T-helper 1 cell treated with Interleukin-12 subunit alpha and Interleukin-12 subunit beta and Interleukin-4 antibody, amounts not matched to agents 30 μg/mL and 1 μg/mL, for 36 hours (primary cell): ENCODE measurements around the gene ARSB.
"Not testable (repeated sequence)": the region's sequence is repeated elsewhere in the genome, so short reads cannot be mapped to it uniquely, and the experiment has no call there.

Experiments used
- H3K27ac Mint-ChIP-seq: one replicate; pipeline ENCODE4 v1.8.0; 2021; ENCODE audit warnings: mild to moderate bottlenecking, mixed read lengths
- H3K27me3 Mint-ChIP-seq: one replicate; pipeline ENCODE4 v1.8.0; 2021; ENCODE audit warnings: low read depth, mixed read lengths
- H3K36me3 Mint-ChIP-seq: one replicate; pipeline ENCODE4 v1.8.0; 2021; ENCODE audit warnings: low read depth, mixed read lengths
- H3K4me1 Mint-ChIP-seq: one replicate; pipeline ENCODE4 v1.8.0; 2021; ENCODE audit warnings: low read depth, mixed read lengths
- H3K4me3 Mint-ChIP-seq: one replicate; pipeline ENCODE4 v1.8.0; 2021; ENCODE audit warnings: mild to moderate bottlenecking, moderate library complexity, mixed read lengths
- H3K9me3 Mint-ChIP-seq: one replicate; pipeline ENCODE4 v1.8.0; 2021; ENCODE audit warnings: mixed read lengths

ARSB gene

GRCh38 chr5:78888580-78889368, 96.3 kb downstream of the ARSB start:
- H3K27me3 Mint-ChIP-seq = peaks cover 8% of the 10 kb centered on the region
- peaks cover 10% of the 10 kb centered on the region for H3K4me1 Mint-ChIP-seq
- H3K4me3 Mint-ChIP-seq = no peak overlapping the region

GRCh38 chr5:78887384-78888118, 97.6 kb downstream of the ARSB start:
- H3K9me3 Mint-ChIP-seq = no peaks in the 10 kb centered on the region
- no peak overlapping the region for H3K27ac Mint-ChIP-seq

More at GRCh38 chr5:78888580-78889368, 96.3 kb downstream of the ARSB start:
- no peak overlapping the region for H3K27ac Mint-ChIP-seq
- H3K36me3 Mint-ChIP-seq = peaks cover 3% of the 10 kb centered on the region
- H3K9me3 Mint-ChIP-seq = no peaks in the 10 kb centered on the region

GRCh38 chr5:78886341-78887230, 98.5 kb downstream of the ARSB start:
- no peak overlapping the region for H3K4me3 Mint-ChIP-seq
- H3K4me1 Mint-ChIP-seq = peaks cover 10% of the 10 kb centered on the region
- H3K9me3 Mint-ChIP-seq = no peaks in the 10 kb centered on the region
- peaks cover 5% of the 10 kb centered on the region for H3K36me3 Mint-ChIP-seq
- H3K27ac Mint-ChIP-seq = no peak overlapping the region
- peaks cover 8% of the 10 kb centered on the region for H3K27me3 Mint-ChIP-seq

More at GRCh38 chr5:78887384-78888118, 97.6 kb downstream of the ARSB start:
- Mint-ChIP-seq H3K27me3 (peaks cover 8% of the 10 kb centered on the region), H3K36me3 (peaks cover 3% of the 10 kb centered on the region), H3K4me1 (peaks cover 10% of the 10 kb centered on the region), H3K4me3 (no peak overlapping the region)

- Mint-ChIP-seq H3K27me3 (no peaks in the 10 kb centered on the region), H3K4me3 (no peak overlapping the region), H3K4me1 (no peaks in the 10 kb centered on the region), H3K27ac (no peak overlapping the region), H3K9me3 (no peaks in the 10 kb centered on the region), H3K36me3 (peaks cover 5% of the 10 kb centered on the region)
Measured at GRCh38 chr5:78881884-78882283, 103.2 kb downstream of the ARSB start.

- Mint-ChIP-seq H3K27me3 (no peaks in the 10 kb centered on the region), H3K9me3 (no peaks in the 10 kb centered on the region), H3K4me1 (no peaks in the 10 kb centered on the region), H3K4me3 (no peak overlapping the region), H3K27ac (no peak overlapping the region), H3K36me3 (peaks cover 2% of the 10 kb centered on the region)
Measured at GRCh38 chr5:78879516-78879915, 105.6 kb downstream of the ARSB start.

- not testable (repeated sequence) for H3K27ac Mint-ChIP-seq, H3K27me3 Mint-ChIP-seq, H3K36me3 Mint-ChIP-seq, H3K4me1 Mint-ChIP-seq, H3K4me3 Mint-ChIP-seq
- peaks cover 21% of the 10 kb centered on the region for H3K9me3 Mint-ChIP-seq
Measured at GRCh38 chr5:78866076-78866475, 119.0 kb downstream of the ARSB start.

GRCh38 chr5:78858364-78858763, 126.7 kb downstream of the ARSB start:
- no peak overlapping the region for H3K4me3 Mint-ChIP-seq
- H3K27ac Mint-ChIP-seq = no peak overlapping the region
- H3K36me3 Mint-ChIP-seq = peaks cover 3% of the 10 kb centered on the region
- peaks cover 11% of the 10 kb centered on the region for H3K9me3 Mint-ChIP-seq
- no peaks in the 10 kb centered on the region for H3K4me1 Mint-ChIP-seq
- H3K27me3 Mint-ChIP-seq = no peaks in the 10 kb centered on the region

- no peaks in the 10 kb centered on the region for H3K4me1 Mint-ChIP-seq
- H3K27me3 Mint-ChIP-seq = no peaks in the 10 kb centered on the region
- no peak overlapping the region for H3K27ac Mint-ChIP-seq
- no peak overlapping the region for H3K4me3 Mint-ChIP-seq
- peaks cover 11% of the 10 kb centered on the region for H3K9me3 Mint-ChIP-seq
- peaks cover 3% of the 10 kb centered on the region for H3K36me3 Mint-ChIP-seq
Measured at GRCh38 chr5:78855026-78855425, 130.1 kb downstream of the ARSB start.

- H3K4me3 Mint-ChIP-seq, H3K4me1 Mint-ChIP-seq: not testable (repeated sequence)
Measured at GRCh38 chr5:78851891-78852290, 133.2 kb downstream of the ARSB start.

GRCh38 chr5:78845470-78845869, 139.6 kb downstream of the ARSB start:
- Mint-ChIP-seq H3K27ac (no peak overlapping the region), H3K4me3 (no peak overlapping the region), H3K27me3 (no peaks in the 10 kb centered on the region), H3K36me3 (peaks cover 2% of the 10 kb centered on the region), H3K4me1 (no peaks in the 10 kb centered on the region), H3K9me3 (peaks cover 3% of the 10 kb centered on the region)

More at GRCh38 chr5:78851891-78852290, 133.2 kb downstream of the ARSB start:
- H3K9me3 Mint-ChIP-seq = peaks cover 14% of the 10 kb centered on the region
- H3K27me3 Mint-ChIP-seq, H3K36me3 Mint-ChIP-seq, H3K27ac Mint-ChIP-seq: not testable (repeated sequence)

- no peak overlapping the region for H3K27ac Mint-ChIP-seq
- H3K9me3 Mint-ChIP-seq = peaks cover 3% of the 10 kb centered on the region
- H3K4me3 Mint-ChIP-seq = no peak overlapping the region
- peaks cover 2% of the 10 kb centered on the region for H3K36me3 Mint-ChIP-seq
- H3K27me3 Mint-ChIP-seq = no peaks in the 10 kb centered on the region
- H3K4me1 Mint-ChIP-seq = no peaks in the 10 kb centered on the region
Measured at GRCh38 chr5:78843436-78843835, 141.7 kb downstream of the ARSB start.

GRCh38 chr5:78841767-78842166, 143.3 kb downstream of the ARSB start:
- Mint-ChIP-seq H3K4me1 (no peaks in the 10 kb centered on the region), H3K27me3 (no peaks in the 10 kb centered on the region), H3K9me3 (no peaks in the 10 kb centered on the region), H3K27ac (no peak overlapping the region), H3K36me3 (peaks cover 4% of the 10 kb centered on the region), H3K4me3 (no peak overlapping the region)

GRCh38 chr5:78838753-78839152, 146.4 kb downstream of the ARSB start:
- H3K27ac Mint-ChIP-seq = no peak overlapping the region
- H3K27me3 Mint-ChIP-seq = no peaks in the 10 kb centered on the region
- no peaks in the 10 kb centered on the region for H3K4me1 Mint-ChIP-seq
- no peaks in the 10 kb centered on the region for H3K9me3 Mint-ChIP-seq
- no peak overlapping the region for H3K4me3 Mint-ChIP-seq
- H3K36me3 Mint-ChIP-seq = peaks cover 2% of the 10 kb centered on the region

- no peak overlapping the region for H3K4me3 Mint-ChIP-seq
- no peak overlapping the region for H3K27ac Mint-ChIP-seq
- H3K36me3 Mint-ChIP-seq = peaks cover 2% of the 10 kb centered on the region
- no peaks in the 10 kb centered on the region for H3K4me1 Mint-ChIP-seq
- no peaks in the 10 kb centered on the region for H3K27me3 Mint-ChIP-seq
- no peaks in the 10 kb centered on the region for H3K9me3 Mint-ChIP-seq
Measured at GRCh38 chr5:78837836-78838235, 147.3 kb downstream of the ARSB start.
